Measurements from ENCODE around the gene HOXA11.

The HOXA11 gene

GRCh38 chr7:27191833-27192545 lies 7.0 kb upstream of the HOXA11 start:
- Histone ChIP-seq H3K4me3 (ENCODE audit: control insufficient read depth in 1 of 7, extremely low read depth in 1 of 7, insufficient read depth in 4 of 7, low read depth in 2 of 7, low read length in 6 of 7) (peak overlapping the region in 5 of 7 experiments; percentile 26 to 56 (median 45)), H3K27ac (ENCODE audit: insufficient read depth in 1 of 2, low read depth in 1 of 2, low read length in 2 of 2, poor library complexity in 1 of 2, severe bottlenecking in 2 of 2) (no peak overlapping the region), H3K4me1 (ENCODE audit: control extremely low read depth in 1 of 4, control insufficient read depth in 4 of 4, insufficient read depth in 4 of 4, low read length in 3 of 4) (peaks cover 0 to 45% (median 38%) of the 10 kb centered on the region in 4 experiments), H3K9me3 (ENCODE audit: control extremely low read depth in 1 of 5, control insufficient read depth in 4 of 5, insufficient read depth in 2 of 5, low read depth in 1 of 5, low read length in 4 of 5) (no peaks in the 10 kb centered on the region), H3K36me3 (ENCODE audit: control insufficient read depth in 4 of 4, insufficient read depth in 4 of 4, low read length in 3 of 4) (no peaks in the 10 kb centered on the region), H3K27me3 (replicated peaks in 2 of 5; ENCODE audit: control insufficient read depth in 4 of 5, insufficient read depth in 5 of 5, low read length in 4 of 5) (peaks cover 33 to 100% (median 75%) of the 10 kb centered on the region in 5 experiments)
- no peak for DNase-seq
- CTCF ChIA-PET, result interaction anchor here (1.0 to 1.9 kb wide), 3 partner anchors 15 to 1330 kb away, joined by 3 to 6 read pairs (median 3); no protein-coding TSS in a partner anchor
- POLR2A ChIA-PET, result no interaction called here
- 7% methylated on average over 28 of the region's 42 CpGs for WGBS (ENCODE audit: insufficient coverage)

- peaks cover 0 to 45% (median 38%) of the 10 kb centered on the region in 4 experiments for H3K4me1 ChIP-seq (ENCODE audit: control extremely low read depth in 1 of 4, control insufficient read depth in 4 of 4, insufficient read depth in 4 of 4, low read length in 3 of 4)
- no peaks in the 10 kb centered on the region for H3K9me3 ChIP-seq (ENCODE audit: control extremely low read depth in 1 of 5, control insufficient read depth in 4 of 5, insufficient read depth in 2 of 5, low read depth in 1 of 5, low read length in 4 of 5)
- no peak for DNase-seq
- H3K27me3 ChIP-seq (replicated peaks in 2 of 5; ENCODE audit: control insufficient read depth in 4 of 5, insufficient read depth in 5 of 5, low read length in 4 of 5), result peaks cover 38 to 100% (median 77%) of the 10 kb centered on the region in 5 experiments
- no peaks in the 10 kb centered on the region for H3K36me3 ChIP-seq (ENCODE audit: control insufficient read depth in 4 of 4, insufficient read depth in 4 of 4, low read length in 3 of 4)
- ChIA-PET POLR2A (no interaction called here), CTCF (interaction anchor here (1.0 to 5.4 kb wide), 5 partner anchors 9 to 1297 kb away, joined by 3 to 44 read pairs (median 3); partner anchors contain the start of gene HOXA10)
- H3K27ac ChIP-seq (ENCODE audit: insufficient read depth in 1 of 2, low read depth in 1 of 2, low read length in 2 of 2, poor library complexity in 1 of 2, severe bottlenecking in 2 of 2), result no peak overlapping the region
- H3K4me3 ChIP-seq (ENCODE audit: control insufficient read depth in 1 of 7, extremely low read depth in 1 of 7, insufficient read depth in 4 of 7, low read depth in 2 of 7, low read length in 6 of 7), result no peak overlapping the region
- whole genome bisulfite sequencing (ENCODE audit: insufficient coverage), result 16% methylated on average over 12 of the region's 15 CpGs
These were observed 6.2 kb upstream of the HOXA11 start for GRCh38 chr7:27191161-27191731.

- H3K9me3 ChIP-seq (ENCODE audit: control extremely low read depth in 1 of 5, control insufficient read depth in 4 of 5, insufficient read depth in 2 of 5, low read depth in 1 of 5, low read length in 4 of 5), result no peaks in the 10 kb centered on the region
- no peak for DNase-seq
- H3K27ac ChIP-seq (ENCODE audit: insufficient read depth in 1 of 2, low read depth in 1 of 2, low read length in 2 of 2, poor library complexity in 1 of 2, severe bottlenecking in 2 of 2), result no peak overlapping the region
- H3K4me1 ChIP-seq (ENCODE audit: control extremely low read depth in 1 of 4, control insufficient read depth in 4 of 4, insufficient read depth in 4 of 4, low read length in 3 of 4), result peaks cover 0 to 56% (median 47%) of the 10 kb centered on the region in 4 experiments
- ChIA-PET POLR2A (no interaction called here), CTCF (interaction anchor here (1.0 to 5.4 kb wide), 7 partner anchors 8 to 1328 kb away, joined by 3 to 44 read pairs (median 3); partner anchors contain the start of gene HOXA10)
- peak overlapping the region in 1 of 7 experiments; percentile 13 for H3K4me3 ChIP-seq (ENCODE audit: control insufficient read depth in 1 of 7, extremely low read depth in 1 of 7, insufficient read depth in 4 of 7, low read depth in 2 of 7, low read length in 6 of 7)
- no peaks in the 10 kb centered on the region for H3K36me3 ChIP-seq (ENCODE audit: control insufficient read depth in 4 of 4, insufficient read depth in 4 of 4, low read length in 3 of 4)
- H3K27me3 ChIP-seq (replicated peaks in 2 of 5; ENCODE audit: control insufficient read depth in 4 of 5, insufficient read depth in 5 of 5, low read length in 4 of 5), result peaks cover 31 to 100% (median 81%) of the 10 kb centered on the region in 5 experiments
- WGBS (ENCODE audit: insufficient coverage), result 50% methylated on average over 1 of the region's 7 CpGs
These were observed 5.1 kb upstream of the HOXA11 start for GRCh38 chr7:27189997-27190748.

- peak overlapping the region in 3 of 7 experiments; percentile 53 to 68 (median 60) for H3K4me3 ChIP-seq (ENCODE audit: control insufficient read depth in 1 of 7, extremely low read depth in 1 of 7, insufficient read depth in 4 of 7, low read depth in 2 of 7, low read length in 6 of 7)
- no peaks in the 10 kb centered on the region for H3K9me3 ChIP-seq (ENCODE audit: control extremely low read depth in 1 of 5, control insufficient read depth in 4 of 5, insufficient read depth in 2 of 5, low read depth in 1 of 5, low read length in 4 of 5)
- H3K36me3 ChIP-seq (ENCODE audit: control insufficient read depth in 4 of 4, insufficient read depth in 4 of 4, low read length in 3 of 4), result no peaks in the 10 kb centered on the region
- H3K27ac ChIP-seq (ENCODE audit: insufficient read depth in 1 of 2, low read depth in 1 of 2, low read length in 2 of 2, poor library complexity in 1 of 2, severe bottlenecking in 2 of 2), result no peak overlapping the region
- 7% methylated on average over 22 of the region's 22 CpGs for WGBS (ENCODE audit: insufficient coverage)
- ChIA-PET CTCF (interaction anchor here (1.0 to 5.4 kb wide), 5 partner anchors 7 to 1327 kb away, joined by 3 to 44 read pairs (median 4); partner anchors contain the start of gene HOXA10), POLR2A (no interaction called here)
- peaks cover 27 to 100% (median 76%) of the 10 kb centered on the region in 5 experiments for H3K27me3 ChIP-seq (replicated peaks in 2 of 5; ENCODE audit: control insufficient read depth in 4 of 5, insufficient read depth in 5 of 5, low read length in 4 of 5)
- peak in 1 of 3 donors; percentile 49 for DNase-seq
- peaks cover 0 to 63% (median 54%) of the 10 kb centered on the region in 4 experiments for H3K4me1 ChIP-seq (ENCODE audit: control extremely low read depth in 1 of 4, control insufficient read depth in 4 of 4, insufficient read depth in 4 of 4, low read length in 3 of 4)
These were observed 4.4 kb upstream of the HOXA11 start for GRCh38 chr7:27189295-27189996.

GRCh38 chr7:27188386-27189294 lies 3.6 kb upstream of the HOXA11 start:
- ChIA-PET POLR2A (interaction anchor here (1.8 kb wide), 1 partner anchor 18 kb away, joined by 6 read pairs; no protein-coding TSS in a partner anchor), CTCF (interaction anchor here (0.8 to 5.4 kb wide), 4 partner anchors 12 to 831 kb away, joined by 3 to 44 read pairs (median 4); partner anchors contain the start of gene HOXA10)
- H3K36me3 ChIP-seq (ENCODE audit: control insufficient read depth in 4 of 4, insufficient read depth in 4 of 4, low read length in 3 of 4), result no peaks in the 10 kb centered on the region
- peaks cover 0 to 70% (median 61%) of the 10 kb centered on the region in 4 experiments for H3K4me1 ChIP-seq (ENCODE audit: control extremely low read depth in 1 of 4, control insufficient read depth in 4 of 4, insufficient read depth in 4 of 4, low read length in 3 of 4)
- H3K9me3 ChIP-seq (ENCODE audit: control extremely low read depth in 1 of 5, control insufficient read depth in 4 of 5, insufficient read depth in 2 of 5, low read depth in 1 of 5, low read length in 4 of 5), result no peaks in the 10 kb centered on the region
- H3K27me3 ChIP-seq (replicated peaks in 2 of 5; ENCODE audit: control insufficient read depth in 4 of 5, insufficient read depth in 5 of 5, low read length in 4 of 5), result peaks cover 21 to 100% (median 74%) of the 10 kb centered on the region in 5 experiments
- no peak overlapping the region for H3K27ac ChIP-seq (ENCODE audit: insufficient read depth in 1 of 2, low read depth in 1 of 2, low read length in 2 of 2, poor library complexity in 1 of 2, severe bottlenecking in 2 of 2)
- peak overlapping the region in 5 of 7 experiments; percentile 53 to 68 (median 60) for H3K4me3 ChIP-seq (ENCODE audit: control insufficient read depth in 1 of 7, extremely low read depth in 1 of 7, insufficient read depth in 4 of 7, low read depth in 2 of 7, low read length in 6 of 7)
- 4% methylated on average over 48 of the region's 49 CpGs for WGBS (ENCODE audit: insufficient coverage)
- DNase-seq, result peak in 1 of 3 donors; percentile 56
